GM18520 (cell line): ENCODE data around the gene TNP1.

Experiments used
- ATAC-seq: cut with Tn5 transposase; IDR thresholded peaks from one replicate; pipeline ENCODE4 v1.9.1; 2021; ENCODE audit not compliant: unreplicated experiment

TNP1 gene, protein sequence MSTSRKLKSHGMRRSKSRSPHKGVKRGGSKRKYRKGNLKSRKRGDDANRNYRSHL

DNA sequence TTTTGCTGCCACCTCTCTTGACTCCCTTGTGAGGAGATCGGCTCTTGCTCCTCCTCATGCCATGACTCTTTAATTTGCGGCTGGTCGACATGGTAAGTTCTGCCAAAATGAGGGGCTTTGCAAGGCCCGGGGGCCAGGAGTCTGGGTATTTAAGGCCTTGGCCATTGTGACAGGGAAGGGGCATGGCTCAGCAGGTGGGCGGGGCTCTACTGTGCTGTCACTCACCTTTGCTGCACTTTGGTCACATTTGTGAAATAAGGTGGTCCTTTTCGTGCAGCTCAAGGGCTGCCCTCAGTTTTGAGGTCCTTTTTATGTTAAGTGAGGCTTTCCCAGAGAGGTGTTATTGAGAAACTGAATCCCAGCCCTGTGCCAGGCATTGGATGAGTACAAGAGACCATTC lies at the start of gene TNP1:
Gene TNP1 (minus strand): TSS at position 121 of the 400 bp plus-strand sequence. CDS start 30 bp downstream, at position 91.
- ATAC-seq: no peak

DNA sequence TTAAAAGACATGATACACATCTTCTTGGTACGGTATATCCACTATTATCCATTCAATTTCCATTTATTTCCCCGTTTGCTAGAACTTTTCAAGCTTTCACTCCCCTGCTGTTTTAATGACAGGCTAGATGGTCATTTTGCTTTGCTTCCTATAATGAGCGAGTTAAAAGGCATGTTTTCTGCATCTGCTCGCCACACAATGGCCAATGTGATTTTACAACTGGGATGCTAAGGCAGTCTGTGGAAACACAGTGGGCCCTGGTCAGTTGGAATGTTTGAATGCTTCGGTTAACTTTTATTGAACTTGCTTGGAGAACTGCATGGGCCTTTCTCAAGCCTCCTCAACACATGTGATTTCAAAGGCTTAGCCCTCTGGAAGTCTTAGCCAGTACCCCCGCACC lies 48.4 kb upstream of the TNP1 start:
- ATAC-seq: no peak

DNA sequence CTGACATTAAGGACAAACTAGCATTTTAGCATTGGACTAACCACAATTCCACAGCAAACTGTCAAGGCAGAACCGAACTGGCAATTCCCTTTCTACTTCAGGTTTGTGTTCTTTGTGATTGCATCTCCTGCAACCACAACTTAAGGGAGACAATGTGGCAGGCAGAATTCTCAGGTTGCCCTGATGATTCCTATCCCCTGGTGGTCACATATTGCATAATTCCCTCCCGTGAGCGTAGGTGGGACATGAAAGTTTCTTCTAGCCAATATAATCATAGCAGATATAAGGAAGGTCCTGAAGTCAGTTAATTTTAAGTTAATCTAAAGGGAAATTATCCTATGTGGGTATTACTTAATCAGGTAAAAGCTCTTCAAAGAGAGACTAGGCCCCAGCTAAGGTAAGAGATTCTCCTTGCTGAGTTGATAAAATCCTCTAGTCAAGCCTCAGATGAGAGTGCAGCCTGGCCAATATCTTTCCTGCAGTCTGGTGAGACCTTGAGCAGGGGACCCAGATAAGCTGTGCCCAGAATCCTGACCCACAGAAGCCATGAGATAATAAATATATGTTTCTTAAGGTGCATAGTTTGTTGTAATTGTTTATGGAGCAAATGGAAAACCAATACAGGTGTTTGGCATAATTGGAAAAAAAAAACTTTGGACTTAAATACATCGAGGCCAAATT lies 45.9 kb upstream of the TNP1 start:
- ATAC-seq: no peak

DNA sequence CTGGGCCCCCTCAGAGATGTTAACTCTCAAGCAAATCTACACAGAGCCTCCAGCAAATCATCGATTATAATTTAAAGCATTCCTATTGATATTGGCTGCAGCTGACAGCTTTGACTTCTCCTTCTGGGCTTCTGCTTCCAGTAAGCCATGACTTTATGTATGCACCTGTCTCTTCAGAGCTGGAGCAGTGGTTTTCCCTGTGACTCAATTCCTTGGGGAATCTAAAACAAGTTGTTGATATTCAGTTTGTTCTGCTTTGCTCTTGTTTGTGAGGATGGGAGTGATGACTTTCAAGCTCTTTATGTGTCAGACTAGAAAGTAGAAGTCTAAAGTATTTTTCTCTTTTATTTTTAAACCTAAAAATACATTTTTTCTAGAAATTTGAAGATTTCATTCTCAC lies 45.1 kb upstream of the TNP1 start:
- ATAC-seq: no peak

DNA sequence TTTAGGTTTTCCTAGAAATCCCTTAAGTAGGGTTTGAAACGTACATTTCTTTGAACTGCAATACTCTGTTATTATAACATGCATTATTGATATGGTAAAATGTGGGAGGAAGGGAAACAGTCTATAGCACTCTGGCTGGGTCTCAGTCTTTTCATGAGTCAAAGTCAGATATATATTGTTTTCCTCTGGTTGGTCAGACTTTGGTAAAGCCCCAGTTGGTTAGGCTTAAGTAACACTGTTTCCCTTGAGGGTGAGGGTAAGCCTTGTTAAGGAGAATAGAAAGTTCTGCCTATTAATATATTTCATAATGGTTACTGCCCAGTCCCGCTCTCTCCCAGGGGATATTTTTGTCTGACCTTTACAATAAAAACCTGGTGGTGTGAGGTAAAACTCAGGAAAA lies 44.7 kb upstream of the TNP1 start:
- no peak for ATAC-seq

DNA sequence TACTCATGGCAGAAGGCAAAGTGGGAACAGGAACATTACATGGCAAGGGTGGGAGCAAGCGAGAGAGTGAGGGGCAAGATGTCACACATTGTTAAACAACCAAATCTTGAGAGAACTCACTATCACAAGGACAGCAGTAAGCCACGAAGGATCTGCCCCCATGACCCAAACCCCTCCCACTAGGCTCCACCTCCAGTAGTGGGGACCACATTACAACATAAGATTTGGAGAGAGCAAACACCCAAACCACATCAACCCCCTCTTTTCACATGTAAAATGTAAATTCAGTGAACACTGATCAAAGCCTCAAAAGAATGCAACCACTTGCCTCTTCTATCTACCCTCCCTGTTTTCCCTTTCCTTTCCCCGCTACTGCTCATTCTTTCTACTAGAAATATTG lies 43.6 kb upstream of the TNP1 start:
- ATAC-seq: no peak

DNA sequence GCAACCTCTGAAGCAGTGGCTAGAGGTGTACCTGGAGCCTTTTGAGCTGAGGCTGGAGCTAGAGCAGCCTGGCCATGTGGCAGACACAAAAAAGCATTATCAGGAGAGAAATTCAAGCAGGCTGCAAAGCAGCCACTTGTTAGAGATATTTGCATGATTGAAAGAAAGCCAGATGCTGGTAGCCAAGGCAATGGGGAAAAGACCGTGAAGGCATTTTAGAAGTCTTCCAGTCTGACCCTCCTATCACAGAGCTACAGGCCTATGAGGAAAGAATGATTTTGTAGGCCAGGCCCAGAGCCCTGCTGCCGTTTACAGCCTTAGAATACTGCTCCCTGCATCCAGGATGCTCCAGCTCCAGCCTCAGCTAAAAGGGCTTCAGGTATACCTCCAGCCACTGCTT lies 41.4 kb upstream of the TNP1 start:
- no peak for ATAC-seq

DNA sequence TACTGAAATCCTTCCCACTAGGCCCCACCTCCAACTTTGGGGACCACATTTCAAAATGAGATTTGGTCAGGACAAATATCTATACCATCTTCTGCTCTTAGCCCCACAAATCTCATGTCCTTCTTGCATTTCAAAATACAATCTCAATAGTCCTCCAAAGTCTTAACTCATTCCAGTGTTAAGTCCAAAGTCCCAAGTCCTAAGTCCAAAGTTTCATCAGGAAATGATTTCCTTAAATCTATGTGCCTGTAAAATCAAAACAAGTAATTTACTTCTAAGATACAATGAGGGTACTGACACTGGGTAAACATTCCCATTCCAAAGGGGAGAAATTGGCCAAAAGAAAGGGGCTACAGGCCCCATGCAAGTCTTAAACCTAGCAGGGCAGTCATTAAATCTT lies 40.5 kb upstream of the TNP1 start:
- ATAC-seq: no peak

DNA sequence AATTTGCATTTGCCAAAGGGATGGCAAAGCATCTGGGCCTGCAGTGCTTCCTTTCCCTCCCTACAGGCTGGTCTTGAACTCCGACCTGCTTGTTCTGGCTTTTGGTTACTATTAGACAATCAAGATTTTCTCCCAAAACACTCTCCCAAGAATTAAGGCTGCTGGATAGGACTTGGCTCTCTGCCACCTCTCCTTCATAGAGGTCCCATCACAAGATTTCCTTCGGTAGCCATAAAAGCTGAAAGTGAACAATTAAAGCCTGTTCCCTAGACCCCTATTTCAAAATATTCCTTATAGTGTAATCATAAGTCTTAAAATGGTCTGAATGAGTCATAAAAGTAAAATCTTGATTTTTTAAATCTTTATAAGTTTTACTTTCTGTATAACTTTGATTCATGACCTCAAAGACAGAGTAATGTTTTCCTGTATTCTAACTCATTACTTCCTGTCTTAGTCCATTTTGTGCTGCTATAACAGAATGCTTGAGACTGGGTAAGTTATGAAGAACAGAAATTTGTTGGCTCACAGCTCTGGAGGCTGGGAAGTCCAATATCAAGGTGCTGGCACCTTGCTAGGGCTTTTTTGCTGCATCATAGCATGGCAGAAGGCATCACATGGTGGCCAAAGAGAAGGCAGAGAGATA lies 37.8 kb upstream of the TNP1 start:
- ATAC-seq: no peak

DNA sequence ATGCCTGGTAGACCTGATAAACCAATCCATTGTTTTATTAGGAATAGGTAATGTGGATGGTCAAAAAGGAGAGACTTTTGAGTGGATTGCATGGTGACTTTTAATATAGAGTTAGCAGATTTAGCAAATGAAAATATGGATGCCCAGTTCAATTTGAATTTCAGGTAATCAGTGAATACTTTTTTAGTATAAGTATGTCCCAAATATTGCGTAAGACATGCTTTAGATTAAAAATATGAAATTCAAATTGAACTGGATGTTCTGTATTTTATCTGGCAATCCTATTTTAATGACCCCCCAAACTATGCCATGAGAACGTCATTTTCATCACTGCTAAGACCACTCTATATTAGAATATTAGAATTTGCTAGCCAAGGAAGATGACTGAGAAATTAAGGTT lies 30.3 kb upstream of the TNP1 start:
- ATAC-seq: no peak

DNA sequence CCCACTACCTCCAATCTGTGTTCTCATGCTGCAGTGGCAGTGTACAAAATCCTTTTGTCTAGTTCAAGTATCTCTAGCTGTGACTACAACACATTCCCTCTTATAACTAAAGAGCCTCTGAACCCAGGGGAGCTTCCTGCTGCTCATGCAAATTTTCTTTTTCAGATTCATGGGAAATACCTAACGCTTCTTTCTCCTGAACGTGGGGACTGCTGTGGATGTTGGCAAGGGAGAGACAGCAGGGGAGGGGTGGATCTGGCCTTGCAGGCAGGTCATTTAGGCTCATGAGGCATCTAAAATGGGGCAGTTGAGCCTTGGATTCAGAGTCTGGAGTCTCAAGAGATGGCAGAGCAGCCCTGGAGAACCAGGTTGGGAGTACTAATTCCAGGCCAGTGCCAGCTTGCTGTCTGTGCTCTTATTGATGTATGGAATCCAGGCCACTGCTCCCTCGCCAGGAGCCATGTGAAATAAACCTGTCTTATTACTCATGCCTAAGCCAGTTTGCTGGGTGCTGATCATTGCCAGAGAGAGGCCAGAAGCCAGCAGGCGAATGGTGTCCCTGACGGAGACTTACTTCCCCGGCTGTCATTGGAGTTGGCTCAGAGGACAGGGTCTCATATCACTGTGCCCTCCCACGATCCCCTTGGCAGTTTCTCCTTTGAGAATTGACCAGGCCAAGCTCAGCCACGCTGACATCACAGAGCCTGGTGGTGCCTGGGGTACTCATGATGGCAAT lies 29.2 kb upstream of the TNP1 start:
- no peak for ATAC-seq

DNA sequence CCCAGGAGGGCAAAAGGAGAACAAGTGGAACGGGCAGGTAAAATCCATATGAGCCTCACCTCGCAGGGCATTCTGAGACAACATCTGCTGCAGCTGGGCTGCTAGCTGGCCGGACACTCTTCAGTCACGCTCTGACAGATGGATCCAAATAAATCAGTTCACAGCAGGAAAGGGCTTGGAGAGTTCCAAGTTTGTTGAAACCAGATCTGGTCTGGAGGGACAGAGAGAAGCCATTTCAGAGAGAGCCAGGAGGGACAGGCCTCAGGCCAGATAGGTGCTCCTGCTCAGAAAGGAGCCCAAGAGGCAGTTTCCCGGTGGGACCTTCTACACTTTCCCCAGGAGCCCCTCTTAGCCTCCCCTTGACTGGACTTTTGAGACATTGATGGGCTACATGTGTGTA lies 28.2 kb upstream of the TNP1 start:
- no peak for ATAC-seq

DNA sequence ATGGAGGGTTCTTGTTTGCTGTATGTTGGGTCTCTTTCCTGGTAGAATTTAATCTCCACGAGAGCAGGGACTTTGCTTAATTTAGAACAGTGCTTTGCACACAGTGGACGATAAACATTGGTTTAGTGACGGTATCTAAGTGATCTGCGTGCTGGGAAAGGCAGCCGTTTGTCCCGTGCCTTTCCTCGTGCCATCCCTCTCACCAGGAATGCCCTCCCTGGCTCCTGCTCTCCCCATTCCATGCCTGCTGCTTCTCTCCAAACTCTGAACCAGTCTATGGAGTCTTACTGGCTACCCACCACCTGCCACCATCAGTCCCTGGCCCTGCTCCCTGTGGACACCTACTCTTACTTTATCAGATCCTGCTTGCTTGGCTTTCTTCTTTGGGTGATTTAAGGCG lies 27.3 kb upstream of the TNP1 start:
- ATAC-seq: no peak

DNA sequence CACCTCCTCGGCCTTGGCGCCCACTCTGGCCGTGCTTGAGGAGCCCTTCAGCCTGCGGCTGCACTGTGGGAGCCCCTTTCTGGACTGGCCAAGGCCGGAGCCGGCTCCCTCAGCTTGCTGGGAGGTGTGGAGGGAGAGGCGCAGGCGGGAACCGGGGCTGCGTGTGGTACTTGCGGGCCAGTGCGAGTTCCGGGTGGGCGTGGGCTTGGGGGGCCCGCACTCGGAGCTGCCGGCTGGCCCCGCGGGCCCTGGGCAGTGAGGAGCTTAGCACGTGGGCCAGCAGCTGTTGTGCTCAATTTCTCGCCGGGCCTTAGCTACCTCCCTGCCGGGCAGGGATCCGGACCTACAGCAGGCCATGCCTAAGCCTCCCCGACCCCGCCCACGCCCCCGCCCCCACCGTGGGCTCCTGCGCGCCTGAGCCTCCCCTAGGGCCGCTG lies 25.3 kb upstream of the TNP1 start:
- no peak for ATAC-seq

DNA sequence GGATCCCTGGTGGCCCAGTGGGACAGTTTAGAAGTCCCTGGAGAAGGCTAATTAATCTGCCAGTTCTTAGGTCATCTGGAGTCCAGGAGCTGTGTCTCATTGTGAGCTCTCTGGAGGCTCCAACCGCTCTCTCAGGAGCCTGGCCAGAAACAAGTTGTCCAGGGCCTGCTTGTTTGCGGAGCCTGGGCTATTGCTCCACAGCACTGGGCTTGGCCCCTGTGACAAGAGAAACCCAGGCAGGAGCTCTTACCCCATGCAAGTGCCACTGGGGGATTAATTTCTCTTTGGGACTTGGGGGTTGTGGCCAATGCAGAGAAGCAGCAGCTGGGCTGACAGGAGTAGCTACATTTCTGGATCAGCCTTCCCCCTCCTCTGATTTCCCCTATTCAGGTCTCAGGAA lies 24.5 kb upstream of the TNP1 start:
- ATAC-seq: no peak

DNA sequence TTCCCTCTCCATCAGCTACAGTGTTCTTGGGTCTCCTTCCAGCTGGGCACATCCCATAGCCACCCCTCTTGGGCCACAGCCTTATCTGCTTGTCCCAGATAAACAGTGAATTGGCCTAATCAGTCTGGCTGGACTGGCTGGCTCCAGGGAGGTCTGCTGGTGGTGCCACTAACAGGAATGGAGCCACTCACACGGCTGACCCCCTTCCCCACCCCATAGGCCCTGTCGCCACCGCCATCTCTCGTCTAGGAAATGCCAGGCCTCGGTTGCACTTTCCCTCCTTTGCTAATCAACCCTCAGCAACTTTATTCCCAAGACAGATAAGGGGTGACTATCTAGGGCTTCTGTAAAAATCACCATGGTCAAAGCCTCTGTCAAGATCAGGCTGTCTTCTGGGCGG lies 23.0 kb upstream of the TNP1 start:
- ATAC-seq: no peak

DNA sequence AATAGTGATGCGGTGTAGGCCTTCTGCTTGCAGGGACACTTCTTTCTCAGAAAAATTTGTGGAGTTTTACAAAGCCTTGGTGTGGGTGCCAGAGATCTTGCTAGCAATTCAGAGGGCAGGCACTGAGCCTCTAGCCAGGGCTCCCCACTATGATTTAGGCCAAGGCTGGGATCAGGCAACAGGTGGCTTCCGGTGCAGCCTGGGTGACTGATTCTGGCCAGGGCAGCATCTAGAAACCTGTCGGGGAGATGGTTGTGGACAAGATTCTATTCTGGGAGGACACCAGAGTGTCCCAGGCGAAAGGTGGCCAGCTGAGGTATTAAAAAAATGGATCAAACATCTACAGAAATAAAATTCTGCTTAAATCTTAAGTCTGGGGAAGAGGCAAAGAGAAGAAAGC lies 21.5 kb upstream of the TNP1 start:
- no peak for ATAC-seq

DNA sequence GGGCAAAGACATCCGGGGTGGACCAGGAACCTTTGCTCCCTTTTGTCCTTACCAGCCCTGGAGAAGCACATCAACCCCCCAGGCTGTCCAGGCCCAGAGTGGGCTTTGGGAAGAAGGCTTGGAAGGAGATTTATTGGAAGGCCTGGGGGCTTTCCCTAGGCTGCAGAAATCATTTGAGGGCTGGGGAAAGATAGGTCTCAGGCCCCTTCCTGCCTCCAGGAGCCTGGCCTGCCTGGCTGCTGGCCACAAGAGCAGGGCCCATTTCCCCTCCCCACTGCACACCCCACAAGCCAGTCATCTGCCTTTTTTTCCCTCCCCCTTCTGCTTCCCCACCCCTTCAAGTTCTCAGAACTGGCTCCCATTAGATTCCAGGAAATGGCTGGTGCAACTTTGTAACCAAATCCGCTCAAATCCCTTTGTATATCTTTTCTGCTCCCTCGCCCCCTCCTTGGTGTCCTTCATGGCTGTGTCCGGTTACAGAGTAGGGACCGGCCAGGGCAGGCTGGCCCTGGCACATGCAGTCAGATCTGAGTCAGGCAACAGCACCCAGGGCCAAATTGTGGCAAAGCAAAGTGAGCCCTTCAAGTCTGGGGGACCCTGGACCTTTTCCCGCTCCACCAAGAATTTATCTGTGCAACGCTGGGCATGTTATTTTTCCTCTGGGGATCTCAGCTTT lies 20.8 kb upstream of the TNP1 start:
- ATAC-seq: no peak

DNA sequence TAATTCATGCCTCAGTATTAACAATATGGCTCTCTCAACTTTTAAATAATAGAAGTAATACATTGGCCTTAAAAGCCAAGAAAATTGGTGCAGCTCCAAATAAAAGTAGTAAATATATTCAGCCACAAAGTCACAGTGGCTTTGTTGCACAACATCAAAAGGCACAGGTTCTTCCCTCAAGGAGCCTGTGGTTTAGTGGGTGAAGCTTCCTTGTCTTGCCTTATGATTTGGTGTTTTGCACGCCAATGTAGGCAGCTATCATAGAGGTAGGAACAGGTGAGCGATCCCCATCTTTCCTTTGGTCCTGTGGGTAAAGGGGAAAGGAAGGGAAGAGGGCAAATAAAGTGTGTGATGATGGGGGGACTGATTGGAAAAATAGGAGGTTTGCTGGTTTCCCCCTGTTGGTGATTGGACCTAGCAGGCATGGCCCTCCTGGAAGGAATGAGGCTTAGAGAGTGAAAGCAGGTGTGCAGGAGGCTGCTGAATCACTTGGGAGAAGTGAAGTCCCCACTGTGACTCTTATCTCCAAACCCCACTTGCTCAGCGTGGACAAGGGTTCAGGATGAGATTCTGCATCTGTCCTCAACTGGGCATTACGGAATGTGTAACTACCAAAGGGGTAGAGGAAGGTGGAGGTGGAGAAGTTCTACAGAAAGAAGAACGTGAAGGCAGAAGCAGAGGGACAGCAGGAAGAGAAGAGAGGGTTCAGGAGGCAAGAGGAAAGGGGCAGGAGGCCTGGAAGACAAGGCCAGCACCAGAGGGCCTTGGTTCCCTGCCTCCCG lies 20.1 kb upstream of the TNP1 start:
- ATAC-seq: no peak

DNA sequence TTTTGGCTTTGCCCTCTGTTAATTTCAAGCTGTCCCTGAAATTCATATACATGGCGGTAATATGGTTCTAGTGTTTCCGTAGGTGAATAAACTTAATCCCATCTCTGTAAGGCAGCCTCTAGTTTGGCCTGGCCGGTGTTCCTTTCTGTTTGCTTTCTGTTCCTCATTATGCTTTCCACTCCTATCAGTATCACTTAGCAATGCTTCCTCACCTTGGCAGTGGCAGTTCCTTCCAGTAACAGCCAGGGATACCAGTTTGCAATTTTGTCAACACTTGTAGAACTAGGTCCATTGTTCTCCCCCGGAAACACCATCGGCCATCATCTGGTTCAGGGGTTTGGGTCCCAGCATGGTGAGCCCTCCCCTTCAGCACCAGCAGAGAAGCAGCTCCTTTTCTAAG lies 18.2 kb upstream of the TNP1 start:
- ATAC-seq: no peak

DNA sequence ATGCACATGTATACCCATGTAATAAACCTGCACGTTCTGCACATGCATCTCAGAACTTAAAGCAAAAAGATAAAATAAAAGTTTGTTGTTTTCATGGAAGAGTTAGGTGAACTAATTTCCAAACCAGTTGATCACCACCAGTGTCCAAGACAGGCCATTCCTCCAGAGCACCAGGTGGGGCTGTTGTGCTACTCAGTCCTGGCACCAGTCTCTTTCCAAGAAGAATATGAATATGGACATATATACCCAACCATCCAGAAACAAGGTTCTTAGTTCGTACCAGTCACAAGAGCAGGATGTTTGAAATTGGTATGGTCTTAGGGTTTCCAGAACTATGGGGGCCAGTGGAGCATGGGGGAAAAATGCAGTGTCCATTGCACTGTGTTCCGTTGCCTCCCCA lies 17.2 kb upstream of the TNP1 start:
- ATAC-seq: no peak
